SK-N-SH (cell line): Measurements from ENCODE around the gene RSRC1. TPM values are rescaled to one million over a fixed set of nuclear protein-coding genes. Genes with fewer than 3 reads are reported as not detected.

ENCODE experiments used
- CTCF ChIA-PET: fragments of 300-600, 350-600 bp; formaldehyde crosslinking; extraction: SDS; loops from one replicate; lab custom pipeline; 2021; lab: Yijun Ruan, JAX
- POLR2A ChIA-PET: fragments of 350-600 bp; sonication (Branson Sonifier 250); formaldehyde crosslinking; extraction: SDS; loops from one replicate; lab custom pipeline; 2020; ENCODE audit warnings: antibody characterized with exemption, inconsistent platforms; lab: Yijun Ruan, JAX
- DNase-seq: peaks from one replicate; pipeline ENCODE4 v3.0.0; 2012
- H2AFZ ChIP-seq: fragments of 200-600 bp; sonication (generic); 2 replicates; pipeline ENCODE4 v1.8.1; 2016; ENCODE audit warnings: antibody characterized with exemption, mild to moderate bottlenecking, low read depth
- H3F3A ChIP-seq: fragments of 200-600 bp; sonication (generic); replicated peaks from 2 replicates; pipeline ENCODE3; 2016; ENCODE audit warnings: antibody characterized with exemption, mild to moderate bottlenecking; ENCODE audit not compliant: insufficient read depth
- H3K27ac ChIP-seq, 2 experiments: fragments of 200-500 bp in 1 of 2; fragments of 200-600 bp in 1 of 2; sonication (Bioruptor generic) in 1 of 2; sonication (generic), shearing (Covaris generic) in 1 of 2; 2 replicates each; pipeline versions ENCODE4 v1.5.1 to v1.6.1; 2014 to 2016; ENCODE audit warnings: low read depth in 2 of 2, inconsistent platforms in 1 of 2, low read length in 1 of 2, mild to moderate bottlenecking in 1 of 2, mixed read lengths in 1 of 2
- H3K27me3 ChIP-seq: fragments of 200-600 bp; sonication (generic), shearing (Covaris generic); 2 replicates; pipeline ENCODE4 v1.6.1; 2016; ENCODE audit warnings: mixed run types; ENCODE audit not compliant: insufficient read depth
- H3K36me3 ChIP-seq, 2 experiments: fragments of 200-500 bp in 1 of 2; fragments of 200-600 bp in 1 of 2; sonication (Bioruptor generic) in 1 of 2; sonication (generic) in 1 of 2; replicated peaks in 1 of 2; 2 replicates each; pipeline versions ENCODE3 to v1.5.1; 2014 to 2016; ENCODE audit warnings: low read length in 1 of 2, mild to moderate bottlenecking in 1 of 2; ENCODE audit not compliant: insufficient read depth in 2 of 2, control insufficient read depth in 1 of 2
- H3K4me1 ChIP-seq, 2 experiments: fragments of 200-500 bp in 1 of 2; fragments of 200-600 bp in 1 of 2; sonication (Bioruptor generic) in 1 of 2; sonication (generic), shearing (Covaris generic) in 1 of 2; 2 replicates each; pipeline versions ENCODE4 v1.5.1 to v1.6.1; 2014 to 2016; ENCODE audit warnings: low read depth in 1 of 2, low read length in 1 of 2, mixed run types in 1 of 2; ENCODE audit not compliant: insufficient read depth in 2 of 2, control insufficient read depth in 1 of 2
- H3K4me2 ChIP-seq: fragments of 200-600 bp; sonication (generic), shearing (Covaris generic); 2 replicates; pipeline ENCODE4 v1.6.1; 2017; ENCODE audit warnings: mixed run types
- H3K4me3 ChIP-seq, 2 experiments: fragments of 200-500 bp in 1 of 2; fragments of 200-600 bp in 1 of 2; sonication (Bioruptor generic) in 1 of 2; sonication (generic), shearing (Covaris generic) in 1 of 2; 2 replicates each; pipeline versions ENCODE4 v1.5.1 to v1.8.1; 2014 to 2016; ENCODE audit warnings: low read depth in 2 of 2, inconsistent platforms in 1 of 2, low read length in 1 of 2, mild to moderate bottlenecking in 1 of 2, mixed read lengths in 1 of 2, moderate library complexity in 1 of 2
- H3K79me2 ChIP-seq: fragments of 200-600 bp; sonication (generic); 2 replicates; pipeline ENCODE4 v1.8.1; 2017; ENCODE audit warnings: mild to moderate bottlenecking; ENCODE audit not compliant: insufficient read depth
- H3K9ac ChIP-seq: fragments of 200-600 bp; sonication (generic); 2 replicates; pipeline ENCODE4 v1.6.1; 2017; ENCODE audit warnings: mixed run types
- H3K9me2 ChIP-seq: fragments of 200-600 bp; sonication (generic); 2 replicates; pipeline ENCODE4 v1.6.1; 2017; ENCODE audit warnings: mixed run types
- H3K9me3 ChIP-seq: fragments of 200-600 bp; sonication (generic); 2 replicates; pipeline ENCODE4 v1.6.1; 2017; ENCODE audit warnings: mixed run types, mild to moderate bottlenecking, moderate library complexity
- H4K20me1 ChIP-seq: fragments of 200-600 bp; sonication (generic); 2 replicates; pipeline ENCODE4 v1.6.1; 2017; ENCODE audit warnings: mild to moderate bottlenecking, mixed run types; ENCODE audit not compliant: insufficient read depth
- ELF1 ChIP-seq: IDR thresholded peaks from 2 replicates; pipeline ENCODE4 v1.4.0; 2012
- EZH2phosphoT487 ChIP-seq: fragments of 200-600 bp; sonication (generic); IDR thresholded peaks from 2 replicates; pipeline ENCODE4 v1.6.1; 2017; ENCODE audit warnings: low read depth, mixed run types, mild to moderate bottlenecking, antibody characterized with exemption, moderate library complexity, borderline replicate concordance
- FOXJ3 ChIP-seq: sonication (generic); formaldehyde crosslinking; IDR thresholded peaks from 2 replicates; pipeline ENCODE4 v1.5.1; 2020; ENCODE audit warnings: mild to moderate bottlenecking, missing genetic modification reagents
- GABPA ChIP-seq: IDR thresholded peaks from 2 replicates; pipeline ENCODE4 v1.4.0; 2012; ENCODE audit warnings: low read depth, mild to moderate bottlenecking
- GATA2 ChIP-seq: sonication (generic); formaldehyde crosslinking; IDR thresholded peaks from 2 replicates; pipeline ENCODE4 v1.5.0; 2020; ENCODE audit warnings: mild to moderate bottlenecking, missing genetic modification reagents
- POLR2AphosphoS5 ChIP-seq: IDR thresholded peaks from 2 replicates; pipeline ENCODE4 v1.6.1; 2012; ENCODE audit warnings: low read depth, low read length
- RCOR1 ChIP-seq: fragments of 150-350 bp; IDR thresholded peaks from 2 replicates; pipeline ENCODE4 v1.6.1; 2017; ENCODE audit warnings: antibody characterized with exemption, low read length
- TAF1 ChIP-seq: IDR thresholded peaks from 2 replicates; pipeline ENCODE4 v1.6.1; 2012; ENCODE audit warnings: low read depth, mild to moderate bottlenecking, low read length, moderate library complexity, borderline replicate concordance
- TEAD4 ChIP-seq: IDR thresholded peaks from 2 replicates; pipeline ENCODE4 v1.4.0; 2012; ENCODE audit warnings: mild to moderate bottlenecking, borderline replicate concordance; ENCODE audit not compliant: insufficient read depth
- WGBS: methylation state at CpG from one replicate; pipeline ENCODE4 v1.1.6; 2017; ENCODE audit warnings: low lambda C conversion rate; 5-methylcytosine and 5-hydroxymethylcytosine counted together
- polyA plus RNA-seq, 3 experiments: library from polyadenylated mRNA; depleted of rRNA; stranded (reverse); fragments of >200 nt; gene quantifications; 2 replicates each; pipeline ENCODE4 v1.2.3, GENCODE V29; 2012
- TF ChIP-seq, protein P1 (sequence below): IDR thresholded peaks from 2 replicates; pipeline ENCODE4 v1.4.0; 2012; ENCODE audit warnings: low read depth, borderline replicate concordance
- TF ChIP-seq, protein P2 (sequence below): IDR thresholded peaks from 2 replicates; pipeline ENCODE4 v1.4.0; 2012; ENCODE audit warnings: low read depth, borderline replicate concordance

The RSRC1 gene
- polyA plus RNA-seq, 1 of the 3 experiments (the other 2 are of a cell fraction) = 4.5 TPM

DNA sequence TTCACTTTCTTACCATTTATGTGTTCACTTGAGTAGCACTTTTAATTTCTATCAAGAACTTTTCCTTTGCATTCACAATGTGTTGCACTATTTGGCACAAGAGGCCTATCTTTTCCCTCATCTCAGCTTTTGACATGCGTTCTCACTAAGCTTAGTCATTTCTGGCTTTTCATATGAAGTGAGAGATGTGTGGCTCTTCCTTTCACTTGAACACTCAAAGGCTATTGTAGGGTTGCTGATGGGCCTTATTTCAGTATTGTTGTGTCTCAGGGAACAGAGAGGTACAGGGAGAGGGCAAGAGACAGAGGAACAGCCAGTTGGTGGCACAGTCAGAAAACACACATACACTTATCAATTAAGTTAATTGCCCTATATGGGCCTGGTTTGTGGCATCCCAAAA lies 333.7 kb downstream of the RSRC1 start:
- ChIA-PET POLR2A (no interaction called here), CTCF (interaction anchor here (0.8 to 2.2 kb wide), 4 partner anchors 10 to 126 kb away, joined by 3 to 12 read pairs (median 4); no protein-coding TSS in a partner anchor)
- no peaks in the 10 kb centered on the region; a peak in 1 of 4 replicates for H3K4me1 ChIP-seq
- no peaks in the 10 kb centered on the region for H3K79me2 ChIP-seq
- no peak overlapping the region for H3K27ac ChIP-seq
- H3K4me2 ChIP-seq = no peak overlapping the region
- H3K9ac ChIP-seq = no peak overlapping the region
- H3K27me3 ChIP-seq = no peaks in the 10 kb centered on the region
- H3K36me3 ChIP-seq = no peaks in the 10 kb centered on the region
- no peak overlapping the region for H2AFZ ChIP-seq
- no peaks in the 10 kb centered on the region; the same call in 1 of the 2 replicates for H3K9me2 ChIP-seq
- H3K9me3 ChIP-seq = no peaks in the 10 kb centered on the region
- peaks cover 4% of the 10 kb centered on the region for H3F3A ChIP-seq
- 90% methylated on average over 1 of the region's 1 CpG for WGBS
- H4K20me1 ChIP-seq = no peaks in the 10 kb centered on the region
- DNase-seq = no peak
- no peak overlapping the region for H3K4me3 ChIP-seq
- TF ChIP-seq RCOR1 (no peak), GATA2 (no peak), POLR2AphosphoS5 (no peak), TAF1 (no peak), EZH2phosphoT487 (no peak), TEAD4 (no peak), GABPA (no peak), FOXJ3 (CRISPR knock-in tag) (no peak), ELF1 (no peak)
- TF ChIP-seq, protein P1, sequence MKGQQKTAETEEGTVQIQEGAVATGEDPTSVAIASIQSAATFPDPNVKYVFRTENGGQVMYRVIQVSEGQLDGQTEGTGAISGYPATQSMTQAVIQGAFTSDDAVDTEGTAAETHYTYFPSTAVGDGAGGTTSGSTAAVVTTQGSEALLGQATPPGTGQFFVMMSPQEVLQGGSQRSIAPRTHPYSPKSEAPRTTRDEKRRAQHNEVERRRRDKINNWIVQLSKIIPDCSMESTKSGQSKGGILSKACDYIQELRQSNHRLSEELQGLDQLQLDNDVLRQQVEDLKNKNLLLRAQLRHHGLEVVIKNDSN = no peak
- TF ChIP-seq, protein P2, sequence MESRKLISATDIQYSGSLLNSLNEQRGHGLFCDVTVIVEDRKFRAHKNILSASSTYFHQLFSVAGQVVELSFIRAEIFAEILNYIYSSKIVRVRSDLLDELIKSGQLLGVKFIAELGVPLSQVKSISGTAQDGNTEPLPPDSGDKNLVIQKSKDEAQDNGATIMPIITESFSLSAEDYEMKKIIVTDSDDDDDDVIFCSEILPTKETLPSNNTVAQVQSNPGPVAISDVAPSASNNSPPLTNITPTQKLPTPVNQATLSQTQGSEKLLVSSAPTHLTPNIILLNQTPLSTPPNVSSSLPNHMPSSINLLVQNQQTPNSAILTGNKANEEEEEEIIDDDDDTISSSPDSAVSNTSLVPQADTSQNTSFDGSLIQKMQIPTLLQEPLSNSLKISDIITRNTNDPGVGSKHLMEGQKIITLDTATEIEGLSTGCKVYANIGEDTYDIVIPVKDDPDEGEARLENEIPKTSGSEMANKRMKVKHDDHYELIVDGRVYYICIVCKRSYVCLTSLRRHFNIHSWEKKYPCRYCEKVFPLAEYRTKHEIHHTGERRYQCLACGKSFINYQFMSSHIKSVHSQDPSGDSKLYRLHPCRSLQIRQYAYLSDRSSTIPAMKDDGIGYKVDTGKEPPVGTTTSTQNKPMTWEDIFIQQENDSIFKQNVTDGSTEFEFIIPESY = no peak

DNA sequence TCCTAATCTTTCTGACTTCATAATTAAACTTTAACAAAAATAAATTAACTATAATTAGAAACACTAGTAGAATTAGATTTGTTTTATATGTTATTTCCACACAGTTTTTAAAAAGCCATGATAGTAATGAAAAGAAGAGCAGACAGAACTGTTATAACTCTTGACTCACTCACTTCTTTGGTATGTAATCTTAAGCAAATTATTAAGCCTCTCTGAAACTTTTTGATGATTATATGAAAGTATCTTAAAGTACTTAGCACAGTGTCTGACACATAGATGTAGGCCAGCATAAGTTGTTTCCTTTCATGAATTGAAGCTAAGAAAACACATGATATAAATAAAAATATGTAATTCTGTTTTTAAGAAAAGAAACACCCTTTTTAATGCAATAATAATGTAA lies 337.5 kb downstream of the RSRC1 start:
- ChIA-PET POLR2A (no interaction called here), CTCF (interaction anchor here (1.4 to 3.3 kb wide), 2 partner anchors 13 kb away, joined by 4 to 20 read pairs; no protein-coding TSS in a partner anchor)
- H3K9ac ChIP-seq = no peak overlapping the region
- no peaks in the 10 kb centered on the region; the same call in 1 of the 2 replicates for H3K9me2 ChIP-seq
- no peaks in the 10 kb centered on the region for H3K36me3 ChIP-seq
- no peak for DNase-seq
- no peaks in the 10 kb centered on the region; a peak in 1 of 4 replicates for H3K4me1 ChIP-seq
- H3K4me2 ChIP-seq = no peak overlapping the region
- no peak overlapping the region for H3K4me3 ChIP-seq
- H3K79me2 ChIP-seq = no peaks in the 10 kb centered on the region
- H3K9me3 ChIP-seq = no peaks in the 10 kb centered on the region
- peaks cover 4% of the 10 kb centered on the region for H3F3A ChIP-seq
- no peak overlapping the region for H3K27ac ChIP-seq
- TF ChIP-seq ELF1 = no peak
- no peaks in the 10 kb centered on the region for H4K20me1 ChIP-seq
- H2AFZ ChIP-seq = no peak overlapping the region; the same call in 1 of the 2 replicates
- H3K27me3 ChIP-seq = no peaks in the 10 kb centered on the region
